Measurements from ENCODE around the gene TGFB3. TPM values are rescaled to one million over a fixed set of nuclear protein-coding genes. Genes with fewer than 3 reads are reported as not detected.

TGFB3 gene
- total and polyA plus RNA-seq, 12 donors, result 12.7 to 102 (median 45.0) TPM

- peak in 6 of 7 donors; percentile 27 to 81 (median 43) for DNase-seq
- TF ChIP-seq POLR2A (IDR thresholded peaks at IDR 0.05) (no peak), CTCF (IDR thresholded peaks at IDR 0.05) (no peak)
- intact Hi-C loops (cut with DNase I), result no loop called here
- WGBS, 4 donors, result 53 to 72% (median 64%) methylated on average over 6 of the region's 6 CpGs
- peaks cover 0 to 5% of the 10 kb centered on the region in 2 donors for H3K36me3 ChIP-seq (replicated peaks in 1 of 2)
- peaks cover 8 to 20% of the 10 kb centered on the region in 2 donors for H3K4me1 ChIP-seq (replicated peaks in 1 of 2)
- H3K27ac ChIP-seq, result peak overlapping the region in 3 of 5 donors; percentile 44 to 83 (median 71)
- no peaks in the 10 kb centered on the region for H3K9me3 ChIP-seq (replicated peaks in 1 of 3)
- H3K27me3 ChIP-seq, result no peaks in the 10 kb centered on the region
- H3K4me3 ChIP-seq, result no peak overlapping the region
These were observed 7.3 kb upstream of the TGFB3 start for GRCh38 chr14:75989134-75989533.

GRCh38 chr14:75987201-75987970 lies 5.6 kb upstream of the TGFB3 start:
- DNase-seq, result no peak
- intact Hi-C loops (cut with DNase I), result no loop called here
- Histone ChIP-seq H3K9me3 (replicated peaks in 1 of 3) (no peaks in the 10 kb centered on the region), H3K27ac (no peak overlapping the region), H3K4me3 (no peak overlapping the region), H3K27me3 (no peaks in the 10 kb centered on the region), H3K4me1 (replicated peaks in 1 of 2) (peaks cover 11 to 25% of the 10 kb centered on the region in 2 donors), H3K36me3 (replicated peaks in 1 of 2) (peaks cover 0 to 5% of the 10 kb centered on the region in 2 donors)
- TF ChIP-seq CTCF (IDR thresholded peaks at IDR 0.05), result no peak
- TF ChIP-seq POLR2A (IDR thresholded peaks at IDR 0.05), result no peak
- WGBS, 4 donors, result 81 to 87% (median 83%) methylated on average over 3 of the region's 3 CpGs

- peaks cover 14 to 26% of the 10 kb centered on the region in 2 donors for H3K4me1 ChIP-seq (replicated peaks in 1 of 2)
- peak overlapping the region in 1 of 5 donors; percentile 84 for H3K27ac ChIP-seq
- intact Hi-C loops (cut with DNase I), result no loop called here
- peaks cover 0 to under 1% of the 10 kb centered on the region in 2 donors for H3K36me3 ChIP-seq (replicated peaks in 1 of 2)
- no peaks in the 10 kb centered on the region for H3K9me3 ChIP-seq (replicated peaks in 1 of 3)
- 21 to 24% (median 22%) methylated on average over 6 of the region's 6 CpGs for WGBS, 4 donors
- peak overlapping the region in 2 of 4 donors; percentile 51 to 81 for H3K4me3 ChIP-seq
- TF ChIP-seq CTCF (IDR thresholded peaks at IDR 0.05), result no peak
- TF ChIP-seq POLR2A (IDR thresholded peaks at IDR 0.05), result no peak
- no peak for DNase-seq
- no peaks in the 10 kb centered on the region for H3K27me3 ChIP-seq
These were observed 4.6 kb upstream of the TGFB3 start for GRCh38 chr14:75986439-75986765.

GRCh38 chr14:75985618-75986438 lies 4.0 kb upstream of the TGFB3 start, which contains the start of gene IFT43:
TSS of gene IFT43 (plus strand) at chr14:75985763. CDS start at chr14:75985787, 24 bp downstream.
- Histone ChIP-seq H3K9me3 (replicated peaks in 1 of 3) (no peaks in the 10 kb centered on the region), H3K4me3 (peak within 1 kb of the TSS; percentile 51 to 93 (median 68)), H3K27ac (peak within 1 kb of the TSS; percentile 11 to 91 (median 63)), H3K36me3 (replicated peaks in 1 of 2) (no peaks in the 10 kb centered on the region), H3K27me3 (no peaks in the 10 kb centered on the region), H3K4me1 (replicated peaks in 1 of 2) (peaks cover 18 to 32% of the 10 kb centered on the region in 2 donors)
- DNase-seq, result peak; percentile 89 to 97 (median 92)
- intact Hi-C loops (cut with DNase I), result no loop called here
- 0 to 1% (median 0%) methylated on average over 27 to 52 of the region's 52 CpGs for WGBS, 4 donors
- TF ChIP-seq CTCF (IDR thresholded peaks at IDR 0.05), result no peak
- TF ChIP-seq POLR2A (IDR thresholded peaks at IDR 0.05), result no peak

Measured in adrenal gland (tissue), 12 donors.